CD14-positive monocyte (primary cell): ENCODE results near the gene ARHGEF7. TPM values are rescaled to one million over a fixed set of nuclear protein-coding genes. Genes with fewer than 3 reads are reported as not detected.
A peak's percentile ranks its signal among the peaks of the same experiment; 100 is the strongest.

Source experiments
- DNase-seq, 3 donors: peaks; one replicate each; pipeline ENCODE4 v3.0.0-alpha.2; 2011 to 2022
- H2AFZ ChIP-seq: 2 replicates; pipeline ENCODE4 v1.6.0; 2012; ENCODE audit warnings: mild to moderate bottlenecking, low read depth, low read length, inconsistent platforms; ENCODE audit not compliant: insufficient read depth, poor library complexity, severe bottlenecking
- H3K27ac ChIP-seq, 2 donors: 1 replicate in 1 of 2; 2 replicates in 1 of 2; pipeline ENCODE4 v1.5.1; 2012 to 2013; ENCODE audit warnings: low read length in 2 of 2, control low read depth in 1 of 2, inconsistent platforms in 1 of 2, low read depth in 1 of 2, mild to moderate bottlenecking in 1 of 2
- H3K27me3 ChIP-seq, 2 donors: one replicate each; pipeline versions ENCODE4 v1.6.0 to v1.6.1; 2011 to 2013; ENCODE audit warnings: low read length in 2 of 2; ENCODE audit not compliant: control insufficient read depth in 2 of 2, insufficient read depth in 2 of 2
- H3K36me3 ChIP-seq, 2 donors: replicated peaks in 1 of 2; 1 replicate in 1 of 2; 2 replicates in 1 of 2; pipeline versions ENCODE4 v1.5.1 to v1.6.1; 2012 to 2013; ENCODE audit warnings: low read length in 2 of 2, control low read depth in 1 of 2, inconsistent platforms in 1 of 2, mild to moderate bottlenecking in 1 of 2; ENCODE audit not compliant: insufficient read depth in 2 of 2, control insufficient read depth in 1 of 2
- H3K4me1 ChIP-seq, 2 donors: 1 replicate in 1 of 2; 2 replicates in 1 of 2; pipeline versions ENCODE4 v1.5.1 to v1.6.1; 2012 to 2013; ENCODE audit warnings: low read length in 2 of 2, control low read depth in 1 of 2, inconsistent platforms in 1 of 2, mild to moderate bottlenecking in 1 of 2, moderate library complexity in 1 of 2; ENCODE audit not compliant: insufficient read depth in 2 of 2, control insufficient read depth in 1 of 2
- H3K4me2 ChIP-seq: replicated peaks from 2 replicates; pipeline ENCODE3; 2012; ENCODE audit warnings: low read length, moderate library complexity, mild to moderate bottlenecking; ENCODE audit not compliant: poor library complexity, severe bottlenecking; ENCODE audit errors: extremely low read depth
- H3K4me3 ChIP-seq, 3 experiments: fragments of 200-600 bp in 1 of 3; sonication (generic) in 1 of 3; replicated peaks in 1 of 3; 1 replicate in 2 of 3; 2 replicates in 1 of 3; pipeline ENCODE4 v1.5.1; 2011 to 2013; ENCODE audit warnings: low read length in 3 of 3, mild to moderate bottlenecking in 3 of 3, control low read depth in 2 of 3, low read depth in 2 of 3, inconsistent platforms in 1 of 3, moderate library complexity in 1 of 3
- H3K79me2 ChIP-seq: 2 replicates; pipeline ENCODE4 v1.6.0; 2012; ENCODE audit warnings: mild to moderate bottlenecking, control low read depth, inconsistent platforms, low read length, moderate library complexity; ENCODE audit not compliant: insufficient read depth
- H3K9ac ChIP-seq: 2 replicates; pipeline ENCODE4 v1.6.0; 2017; ENCODE audit warnings: low read length, mild to moderate bottlenecking; ENCODE audit not compliant: insufficient read depth, poor library complexity, severe bottlenecking
- H3K9me3 ChIP-seq, 2 donors: replicated peaks in 1 of 2; 1 replicate in 1 of 2; 2 replicates in 1 of 2; pipeline versions ENCODE4 v1.5.1 to v1.6.1; 2012 to 2013; ENCODE audit warnings: low read length in 2 of 2, control low read depth in 1 of 2; ENCODE audit not compliant: control insufficient read depth in 1 of 2, insufficient read depth in 1 of 2
- H4K20me1 ChIP-seq: 2 replicates; pipeline ENCODE4 v1.6.0; 2012; ENCODE audit warnings: mild to moderate bottlenecking, low read length, control low read depth, moderate library complexity; ENCODE audit not compliant: insufficient read depth
- H3K27ac Mint-ChIP-seq, 7 donors: one replicate each; pipeline ENCODE4 v1.8.0; 2020; ENCODE audit warnings: mild to moderate bottlenecking in 7 of 7, mixed read lengths in 7 of 7, moderate library complexity in 6 of 7, inconsistent platforms in 2 of 7
- H3K27me3 Mint-ChIP-seq, 3 donors: one replicate each; pipeline ENCODE4 v1.8.0; 2021 to 2022; ENCODE audit warnings: low read depth in 3 of 3, mild to moderate bottlenecking in 3 of 3, mixed read lengths in 3 of 3, moderate library complexity in 3 of 3, inconsistent platforms in 1 of 3
- H3K36me3 Mint-ChIP-seq, 2 donors: one replicate each; pipeline ENCODE4 v1.8.0; 2020; ENCODE audit warnings: mixed read lengths in 2 of 2, inconsistent platforms in 1 of 2, mild to moderate bottlenecking in 1 of 2
- H3K4me1 Mint-ChIP-seq: one replicate; pipeline ENCODE4 v1.8.0; 2020; ENCODE audit warnings: mild to moderate bottlenecking, mixed read lengths
- H3K4me3 Mint-ChIP-seq, 2 donors: one replicate each; pipeline ENCODE4 v1.8.0; 2020; ENCODE audit warnings: mild to moderate bottlenecking in 2 of 2, mixed read lengths in 2 of 2, moderate library complexity in 1 of 2
- H3K9me3 Mint-ChIP-seq, 7 donors: one replicate each; pipeline ENCODE4 v1.8.0; 2020 to 2022; ENCODE audit warnings: mixed read lengths in 7 of 7, mild to moderate bottlenecking in 6 of 7, moderate library complexity in 6 of 7, inconsistent platforms in 2 of 7
- WGBS: methylation state at CpG from one replicate; pipeline ENCODE4 v1.1.5; 2013; ENCODE audit warnings: missing lambda C conversion rate; ENCODE audit not compliant: insufficient coverage; 5-methylcytosine and 5-hydroxymethylcytosine counted together
- intact Hi-C, 2 donors: fragments of 100-400 bp; cut with micrococcal nuclease; formaldehyde crosslinking; loops; one replicate each; pipeline versions ENCODE4 v1.15.0 to v1.15.1; 2023
- polyA plus RNA-seq, 3 donors: library from polyadenylated mRNA; depleted of rRNA in 1 of 3; unstranded in 2 of 3; stranded (reverse) in 1 of 3; fragments of 300-500 nt in 2 of 3; fragments of >200 nt in 1 of 3; fragmentation: Illumina TruSeq in 2 of 3; gene quantifications; 1 replicate in 2 of 3; 2 replicates in 1 of 3; pipeline ENCODE4 v1.2.3, GENCODE V29; 2012 to 2021
- TF ChIP-seq, protein P1 (sequence below): fragments of 200-600 bp; IDR thresholded peaks from one replicate; pipeline ENCODE4 v1.8.0; 2022; ENCODE audit warnings: antibody characterized with exemption, mild to moderate bottlenecking

The ARHGEF7 gene
- polyA plus RNA-seq, 3 donors = 4.6 to 29.0 (median 6.1) TPM

DNA sequence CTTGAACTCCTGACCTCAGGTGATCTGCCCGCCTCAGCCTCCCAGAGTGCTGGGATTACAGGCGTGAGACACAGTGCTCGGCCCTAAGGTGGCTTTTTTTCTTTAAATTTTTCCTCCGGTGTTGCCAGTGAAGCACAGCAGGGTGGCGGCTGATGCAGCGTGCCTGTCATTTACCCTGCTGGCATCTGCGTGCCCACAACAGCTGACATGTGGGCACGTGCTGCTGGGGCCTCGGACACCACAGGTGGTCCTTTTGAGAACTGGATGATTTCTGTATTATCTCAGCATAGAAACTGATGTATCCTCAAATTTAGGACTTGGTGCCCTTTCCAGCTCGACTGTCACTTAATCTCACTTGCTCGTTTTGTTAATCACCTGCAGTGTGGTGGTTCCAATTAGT is 174.1 kb downstream of the ARHGEF7 start:
- H3K9me3 ChIP-seq = no peaks in the 10 kb centered on the region
- no peak overlapping the region for H3K9ac ChIP-seq
- no peak overlapping the region for H3K4me3 Mint-ChIP-seq
- H3K4me2 ChIP-seq = no peak overlapping the region
- H3K36me3 Mint-ChIP-seq = peaks cover 82 to 93% of the 10 kb centered on the region in 2 donors
- no peaks in the 10 kb centered on the region for H3K27me3 ChIP-seq
- TF ChIP-seq, protein P1, sequence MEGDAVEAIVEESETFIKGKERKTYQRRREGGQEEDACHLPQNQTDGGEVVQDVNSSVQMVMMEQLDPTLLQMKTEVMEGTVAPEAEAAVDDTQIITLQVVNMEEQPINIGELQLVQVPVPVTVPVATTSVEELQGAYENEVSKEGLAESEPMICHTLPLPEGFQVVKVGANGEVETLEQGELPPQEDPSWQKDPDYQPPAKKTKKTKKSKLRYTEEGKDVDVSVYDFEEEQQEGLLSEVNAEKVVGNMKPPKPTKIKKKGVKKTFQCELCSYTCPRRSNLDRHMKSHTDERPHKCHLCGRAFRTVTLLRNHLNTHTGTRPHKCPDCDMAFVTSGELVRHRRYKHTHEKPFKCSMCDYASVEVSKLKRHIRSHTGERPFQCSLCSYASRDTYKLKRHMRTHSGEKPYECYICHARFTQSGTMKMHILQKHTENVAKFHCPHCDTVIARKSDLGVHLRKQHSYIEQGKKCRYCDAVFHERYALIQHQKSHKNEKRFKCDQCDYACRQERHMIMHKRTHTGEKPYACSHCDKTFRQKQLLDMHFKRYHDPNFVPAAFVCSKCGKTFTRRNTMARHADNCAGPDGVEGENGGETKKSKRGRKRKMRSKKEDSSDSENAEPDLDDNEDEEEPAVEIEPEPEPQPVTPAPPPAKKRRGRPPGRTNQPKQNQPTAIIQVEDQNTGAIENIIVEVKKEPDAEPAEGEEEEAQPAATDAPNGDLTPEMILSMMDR = no peak
- intact Hi-C loops = no loop called here
- H4K20me1 ChIP-seq = no peaks in the 10 kb centered on the region
- no peaks in the 10 kb centered on the region for H3K4me1 Mint-ChIP-seq
- no peaks in the 10 kb centered on the region for H3K4me1 ChIP-seq
- H3K9me3 Mint-ChIP-seq = peaks cover 0 to 3% (median 0%) of the 10 kb centered on the region in 7 donors
- H3K4me3 ChIP-seq = no peak overlapping the region
- no peak overlapping the region for H3K27ac Mint-ChIP-seq
- H3K79me2 ChIP-seq = no peaks in the 10 kb centered on the region
- H3K27me3 Mint-ChIP-seq = no peaks in the 10 kb centered on the region
- whole genome bisulfite sequencing = 97% methylated on average over 11 of the region's 11 CpGs
- H3K36me3 ChIP-seq = peaks cover 91 to 99% of the 10 kb centered on the region in 2 donors
- H2AFZ ChIP-seq = no peak overlapping the region
- no peak for DNase-seq
- no peak overlapping the region for H3K27ac ChIP-seq

DNA sequence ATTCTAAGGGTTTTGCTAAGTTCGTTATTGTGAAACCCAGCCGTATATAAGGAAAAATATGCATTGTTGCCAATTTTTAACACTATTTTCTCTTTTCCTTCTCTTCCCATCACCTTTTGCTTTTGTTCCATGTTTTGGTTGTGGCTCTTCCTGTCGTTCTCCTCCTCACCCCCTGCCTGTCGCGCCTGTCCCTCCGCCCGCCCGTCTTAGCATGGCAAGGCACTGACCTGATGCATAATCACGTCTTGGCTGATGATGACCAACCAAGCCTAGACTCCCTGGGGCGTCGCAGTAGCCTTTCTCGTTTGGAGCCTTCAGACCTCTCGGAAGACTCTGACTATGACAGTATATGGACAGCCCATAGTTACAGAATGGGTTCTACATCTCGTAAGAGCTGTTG is 176.8 kb downstream of the ARHGEF7 start:
- Mint-ChIP-seq H3K9me3 (no peaks in the 10 kb centered on the region), H3K36me3 (peaks cover 80 to 89% of the 10 kb centered on the region in 2 donors), H3K27me3 (no peaks in the 10 kb centered on the region), H3K4me1 (no peaks in the 10 kb centered on the region), H3K27ac (peak overlapping the region in 1 of 7 donors; percentile 50), H3K4me3 (no peak overlapping the region)
- DNase-seq = no peak
- Histone ChIP-seq H3K27ac (no peak overlapping the region), H3K4me2 (no peak overlapping the region), H3K27me3 (no peaks in the 10 kb centered on the region), H4K20me1 (no peaks in the 10 kb centered on the region), H3K9me3 (no peaks in the 10 kb centered on the region), H2AFZ (no peak overlapping the region), H3K36me3 (peaks cover 81 to 99% of the 10 kb centered on the region in 2 donors), H3K9ac (no peak overlapping the region), H3K4me3 (no peak overlapping the region), H3K79me2 (no peaks in the 10 kb centered on the region), H3K4me1 (no peaks in the 10 kb centered on the region)
- TF ChIP-seq, protein P1 = no peak
- WGBS = 100% methylated on average over 10 of the region's 14 CpGs
- intact Hi-C loops = no loop called here
